C4-2B (cell line): ENCODE measurements around the gene LY86.

Experiments
- ZFX ChIP-seq: fragments of 450-650 bp; IDR thresholded peaks from 2 replicates; pipeline ENCODE4 v1.6.1; 2017
- TF ChIP-seq, protein P1 (sequence below): fragments of 450-650 bp; conservative IDR thresholded peaks from 2 replicates; pipeline ENCODE4 v1.5.1; 2017; ENCODE audit warnings: mild to moderate bottlenecking

DNA sequence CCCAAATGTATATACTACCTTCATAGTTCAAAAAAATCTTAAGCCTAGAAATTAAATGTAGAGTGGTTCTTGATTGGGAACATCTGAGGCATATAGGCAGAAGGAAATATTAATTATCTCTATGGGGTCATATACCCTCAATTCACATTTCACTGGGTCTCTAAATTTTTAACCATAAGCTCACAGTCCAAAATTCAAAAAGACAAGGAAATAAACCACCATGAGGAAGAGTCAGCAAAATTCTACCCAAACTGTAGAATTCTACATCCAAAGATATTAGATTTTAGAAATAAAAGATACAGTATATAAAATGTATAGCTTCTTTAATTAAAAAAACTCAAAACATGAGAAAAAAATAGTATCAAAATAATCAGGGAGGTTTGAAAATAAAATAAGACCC is 15.5 kb downstream of the LY86 start:
- TF ChIP-seq, protein P1, sequence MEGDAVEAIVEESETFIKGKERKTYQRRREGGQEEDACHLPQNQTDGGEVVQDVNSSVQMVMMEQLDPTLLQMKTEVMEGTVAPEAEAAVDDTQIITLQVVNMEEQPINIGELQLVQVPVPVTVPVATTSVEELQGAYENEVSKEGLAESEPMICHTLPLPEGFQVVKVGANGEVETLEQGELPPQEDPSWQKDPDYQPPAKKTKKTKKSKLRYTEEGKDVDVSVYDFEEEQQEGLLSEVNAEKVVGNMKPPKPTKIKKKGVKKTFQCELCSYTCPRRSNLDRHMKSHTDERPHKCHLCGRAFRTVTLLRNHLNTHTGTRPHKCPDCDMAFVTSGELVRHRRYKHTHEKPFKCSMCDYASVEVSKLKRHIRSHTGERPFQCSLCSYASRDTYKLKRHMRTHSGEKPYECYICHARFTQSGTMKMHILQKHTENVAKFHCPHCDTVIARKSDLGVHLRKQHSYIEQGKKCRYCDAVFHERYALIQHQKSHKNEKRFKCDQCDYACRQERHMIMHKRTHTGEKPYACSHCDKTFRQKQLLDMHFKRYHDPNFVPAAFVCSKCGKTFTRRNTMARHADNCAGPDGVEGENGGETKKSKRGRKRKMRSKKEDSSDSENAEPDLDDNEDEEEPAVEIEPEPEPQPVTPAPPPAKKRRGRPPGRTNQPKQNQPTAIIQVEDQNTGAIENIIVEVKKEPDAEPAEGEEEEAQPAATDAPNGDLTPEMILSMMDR = no peak
- no peak for TF ChIP-seq ZFX
